SU-DHL-6 (cell line): ENCODE measurements around the gene CELA2B.

Experiments used
- H2AFZ ChIP-seq: fragments of 200-600 bp; sonication (generic); 2 replicates; pipeline ENCODE4 v1.6.1; 2014; ENCODE audit warnings: low read depth, mild to moderate bottlenecking, moderate library complexity, mixed read lengths, antibody characterized with exemption, low read length; ENCODE audit not compliant: severe bottlenecking
- H3F3A ChIP-seq: fragments of 200-600 bp; shearing (Covaris generic); 2 replicates; pipeline ENCODE4 v1.6.0; 2016; ENCODE audit warnings: antibody characterized with exemption, mild to moderate bottlenecking; ENCODE audit not compliant: insufficient read depth
- H3K27ac ChIP-seq: fragments of 200-600 bp; sonication (generic); 2 replicates; pipeline ENCODE4 v1.5.1; 2016; ENCODE audit warnings: low read depth, mild to moderate bottlenecking, low read length, moderate library complexity, mixed read lengths
- H3K27me3 ChIP-seq: fragments of 200-600 bp; sonication (generic), shearing (Covaris generic); 2 replicates; pipeline ENCODE4 v1.6.0; 2014; ENCODE audit warnings: mild to moderate bottlenecking, low read length
- H3K36me3 ChIP-seq: fragments of 200-600 bp; sonication (generic); 2 replicates; pipeline ENCODE4 v1.6.1; 2014; ENCODE audit warnings: mild to moderate bottlenecking, low read length, mixed read lengths
- H3K4me2 ChIP-seq: fragments of 300-600, 200-600 bp; shearing (Covaris generic), sonication (generic); 2 replicates; pipeline ENCODE4 v1.6.0; 2014; ENCODE audit warnings: low read length, low read depth, mild to moderate bottlenecking; ENCODE audit not compliant: poor library complexity, severe bottlenecking
- H3K4me3 ChIP-seq: fragments of 200-600 bp; sonication (generic); 2 replicates; pipeline ENCODE4 v1.5.1; 2014; ENCODE audit warnings: antibody characterized with exemption, low read length, mild to moderate bottlenecking, mixed read lengths; ENCODE audit not compliant: insufficient read depth, poor library complexity, severe bottlenecking
- H3K79me2 ChIP-seq: fragments of 200-600 bp; sonication (generic); 2 replicates; pipeline ENCODE4 v1.6.1; 2014; ENCODE audit warnings: mild to moderate bottlenecking, low read length, moderate library complexity; ENCODE audit not compliant: insufficient read depth
- H3K9ac ChIP-seq: fragments of 200-600 bp; sonication (generic); 2 replicates; pipeline ENCODE4 v1.7.0; 2014; ENCODE audit warnings: mild to moderate bottlenecking, low read length
- H3K9me2 ChIP-seq: fragments of 200-600 bp; sonication (generic); replicated peaks from 2 replicates; pipeline ENCODE4 v1.6.1; 2014; ENCODE audit warnings: low read length; ENCODE audit not compliant: insufficient read depth
- H3K9me3 ChIP-seq: fragments of 200-600 bp; sonication (generic); 2 replicates; pipeline ENCODE4 v1.6.1; 2014; ENCODE audit warnings: low read length, mixed read lengths; ENCODE audit not compliant: insufficient read depth
- H4K20me1 ChIP-seq: fragments of 200-600 bp; sonication (generic); 2 replicates; pipeline ENCODE4 v1.6.1; 2014; ENCODE audit warnings: low read depth, mild to moderate bottlenecking, antibody characterized with exemption, low read length, moderate library complexity, mixed read lengths
- EZH2phosphoT487 ChIP-seq: fragments of 200-600 bp; sonication (generic), shearing (Covaris generic); conservative IDR thresholded peaks from 2 replicates; pipeline ENCODE4 v1.6.1; 2018; ENCODE audit warnings: mild to moderate bottlenecking, antibody characterized with exemption, low read length, moderate library complexity, mixed read lengths
- TF ChIP-seq, protein P1 (sequence below): fragments of 200-600 bp; sonication (generic); IDR thresholded peaks from one replicate; pipeline ENCODE4 v1.5.1; 2017; ENCODE audit warnings: antibody characterized with exemption, mild to moderate bottlenecking, low read length, moderate library complexity; ENCODE audit not compliant: insufficient read depth, poor library complexity, severe bottlenecking

CELA2B gene

DNA sequence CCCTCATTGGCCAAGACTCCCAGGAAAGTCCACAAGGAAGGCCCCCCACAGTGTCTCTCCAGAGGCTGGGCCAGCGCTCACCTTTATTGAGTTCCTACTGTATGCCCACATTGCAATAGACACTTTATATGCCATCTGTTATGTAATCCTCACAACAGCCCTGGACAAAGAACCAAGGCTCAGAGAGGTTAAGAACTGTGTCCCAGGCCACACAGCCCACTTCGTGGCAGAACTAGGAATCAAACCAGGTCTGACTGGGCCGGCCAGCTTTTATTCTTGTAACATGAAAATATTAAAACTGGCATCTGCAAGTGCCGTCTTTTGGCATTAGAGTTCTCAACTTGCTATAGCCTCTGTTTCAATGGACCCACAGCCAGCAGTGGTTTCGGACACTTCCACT lies 33.1 kb upstream of the CELA2B start:
- no peaks in the 10 kb centered on the region for H3K79me2 ChIP-seq
- no peaks in the 10 kb centered on the region for H3K27me3 ChIP-seq
- no peak overlapping the region for H2AFZ ChIP-seq
- H3K27ac ChIP-seq = no peak overlapping the region
- H3K9ac ChIP-seq = no peak overlapping the region
- no peak overlapping the region for H3K4me3 ChIP-seq
- no peaks in the 10 kb centered on the region for H3K9me3 ChIP-seq
- no peaks in the 10 kb centered on the region for H3K9me2 ChIP-seq
- H3F3A ChIP-seq = no peaks in the 10 kb centered on the region
- H3K36me3 ChIP-seq = no peaks in the 10 kb centered on the region
- no peak overlapping the region for H3K4me2 ChIP-seq
- no peaks in the 10 kb centered on the region for H4K20me1 ChIP-seq
- TF ChIP-seq, protein P1, sequence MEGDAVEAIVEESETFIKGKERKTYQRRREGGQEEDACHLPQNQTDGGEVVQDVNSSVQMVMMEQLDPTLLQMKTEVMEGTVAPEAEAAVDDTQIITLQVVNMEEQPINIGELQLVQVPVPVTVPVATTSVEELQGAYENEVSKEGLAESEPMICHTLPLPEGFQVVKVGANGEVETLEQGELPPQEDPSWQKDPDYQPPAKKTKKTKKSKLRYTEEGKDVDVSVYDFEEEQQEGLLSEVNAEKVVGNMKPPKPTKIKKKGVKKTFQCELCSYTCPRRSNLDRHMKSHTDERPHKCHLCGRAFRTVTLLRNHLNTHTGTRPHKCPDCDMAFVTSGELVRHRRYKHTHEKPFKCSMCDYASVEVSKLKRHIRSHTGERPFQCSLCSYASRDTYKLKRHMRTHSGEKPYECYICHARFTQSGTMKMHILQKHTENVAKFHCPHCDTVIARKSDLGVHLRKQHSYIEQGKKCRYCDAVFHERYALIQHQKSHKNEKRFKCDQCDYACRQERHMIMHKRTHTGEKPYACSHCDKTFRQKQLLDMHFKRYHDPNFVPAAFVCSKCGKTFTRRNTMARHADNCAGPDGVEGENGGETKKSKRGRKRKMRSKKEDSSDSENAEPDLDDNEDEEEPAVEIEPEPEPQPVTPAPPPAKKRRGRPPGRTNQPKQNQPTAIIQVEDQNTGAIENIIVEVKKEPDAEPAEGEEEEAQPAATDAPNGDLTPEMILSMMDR = no peak
- TF ChIP-seq EZH2phosphoT487 = no peak

DNA sequence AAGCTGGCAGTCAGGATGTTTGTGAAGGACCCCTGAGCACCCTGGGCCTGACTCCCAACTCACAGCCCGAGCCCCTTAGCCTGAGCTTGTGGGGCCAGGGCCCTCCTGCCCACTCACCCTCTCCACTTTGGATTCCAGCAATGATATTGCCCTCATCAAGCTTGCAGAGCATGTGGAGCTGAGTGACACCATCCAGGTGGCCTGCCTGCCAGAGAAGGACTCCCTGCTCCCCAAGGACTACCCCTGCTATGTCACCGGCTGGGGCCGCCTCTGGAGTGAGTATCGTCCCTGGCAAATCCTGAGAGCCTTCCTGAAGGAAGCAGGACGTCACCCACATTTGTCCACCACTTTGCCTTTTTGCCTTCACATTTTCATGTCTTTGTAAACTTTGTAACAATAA lies 32.6 kb upstream of the CELA2B start:
- H3K9me2 ChIP-seq = no peaks in the 10 kb centered on the region
- no peaks in the 10 kb centered on the region for H3K36me3 ChIP-seq
- H3K4me3 ChIP-seq = no peak overlapping the region
- H3K4me2 ChIP-seq = no peak overlapping the region
- H3K27ac ChIP-seq = no peak overlapping the region
- no peak for TF ChIP-seq EZH2phosphoT487
- TF ChIP-seq, protein P1 = no peak
- no peaks in the 10 kb centered on the region for H3K9me3 ChIP-seq
- H3K9ac ChIP-seq = no peak overlapping the region
- H3F3A ChIP-seq = no peaks in the 10 kb centered on the region
- no peaks in the 10 kb centered on the region for H3K79me2 ChIP-seq
- no peaks in the 10 kb centered on the region for H4K20me1 ChIP-seq
- H3K27me3 ChIP-seq = no peaks in the 10 kb centered on the region
- H2AFZ ChIP-seq = no peak overlapping the region

DNA sequence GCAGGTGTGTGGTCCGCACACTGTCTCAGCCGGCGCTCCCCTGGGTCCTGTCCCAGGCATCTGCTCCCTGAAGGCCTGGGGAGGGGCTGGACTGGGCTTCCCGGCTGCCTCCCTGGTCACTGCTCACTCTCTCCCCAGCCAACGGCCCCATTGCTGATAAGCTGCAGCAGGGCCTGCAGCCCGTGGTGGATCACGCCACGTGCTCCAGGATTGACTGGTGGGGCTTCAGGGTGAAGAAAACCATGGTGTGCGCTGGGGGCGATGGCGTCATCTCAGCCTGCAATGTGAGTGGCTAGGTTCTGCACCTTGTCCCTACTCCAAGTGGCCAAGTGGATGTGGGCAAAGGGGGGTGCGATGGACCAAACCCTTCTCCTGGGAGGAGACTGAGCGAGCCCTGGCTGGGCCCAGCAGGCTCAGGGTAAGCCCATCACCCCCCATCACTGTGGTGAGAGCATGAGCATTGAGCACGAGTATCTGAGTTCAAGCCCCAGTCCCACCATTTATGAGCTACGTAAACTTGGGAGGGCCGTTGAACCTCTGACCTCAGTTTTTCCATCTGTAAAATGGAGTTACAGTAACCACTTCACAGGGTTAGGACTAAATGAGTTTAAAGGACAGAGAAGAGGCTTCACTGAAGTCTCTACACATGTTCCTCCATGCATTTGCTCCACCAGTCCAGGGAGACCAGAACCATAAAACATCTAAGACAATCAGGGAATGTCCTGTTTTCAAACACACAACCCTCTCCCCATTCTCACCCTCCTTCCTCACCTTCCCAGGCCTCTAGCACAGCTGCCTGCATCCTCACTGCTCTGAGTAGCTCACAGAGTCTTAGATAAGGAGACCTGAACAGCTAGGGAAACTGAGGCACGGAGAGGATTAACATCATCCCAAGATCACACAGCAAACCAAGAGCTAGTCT lies 31.2 kb upstream of the CELA2B start:
- H3K36me3 ChIP-seq = no peaks in the 10 kb centered on the region
- no peak for TF ChIP-seq EZH2phosphoT487
- TF ChIP-seq, protein P1 = no peak

More for the DNA sequence above, 31.2 kb upstream of the CELA2B start:
- H3K9ac ChIP-seq = no peak overlapping the region
- H2AFZ ChIP-seq = no peak overlapping the region
- no peak overlapping the region for H3K4me3 ChIP-seq
- H3K9me2 ChIP-seq = no peaks in the 10 kb centered on the region
- no peak overlapping the region for H3K4me2 ChIP-seq
- H3K27ac ChIP-seq = no peak overlapping the region
- H4K20me1 ChIP-seq = no peaks in the 10 kb centered on the region
- no peaks in the 10 kb centered on the region for H3K27me3 ChIP-seq
- H3K79me2 ChIP-seq = no peaks in the 10 kb centered on the region
- no peaks in the 10 kb centered on the region for H3K9me3 ChIP-seq
- H3F3A ChIP-seq = no peaks in the 10 kb centered on the region
